T-cell (primary cell): ENCODE measurements around the gene IQCC. TPM values are rescaled to one million over a fixed set of nuclear protein-coding genes. Genes with fewer than 3 reads are reported as not detected.

Experiments used
- ATAC-seq, 4 experiments: fragments of 200-7000 bp in 3 of 4; fragments of 150-1000 bp in 1 of 4; cut with Tn5 transposase; replicated peaks in 1 of 4; 1 replicate in 3 of 4; 2 replicates in 1 of 4; pipeline ENCODE4 v1.10.0; 2021; ENCODE audit warnings: moderate library complexity in 3 of 4, mild to moderate bottlenecking in 2 of 4, moderate number of reproducible peaks in 1 of 4
- CTCF ChIA-PET, 2 donors: fragments of 300-600 bp; sonication (Branson Sonifier 250); formaldehyde crosslinking; loops; one replicate each; lab custom pipeline; 2022; ENCODE audit warnings: antibody characterized with exemption in 2 of 2; lab: Charles Lee
- POLR2A ChIA-PET, 2 donors: fragments of 300-600 bp; sonication (Branson Sonifier 250); formaldehyde crosslinking; loops; one replicate each; lab custom pipeline; 2022; ENCODE audit warnings: antibody characterized with exemption in 2 of 2; lab: Charles Lee
- DNase-seq, 35 experiments: peaks; one replicate each; pipeline versions ENCODE4 v3.0.0 to v3.0.0-alpha.2; 2013 to 2023
- H3K27ac ChIP-seq: one replicate; pipeline ENCODE4 v1.5.1; 2013; ENCODE audit warnings: low read length
- H3K27me3 ChIP-seq, 2 experiments: replicated peaks in 1 of 2; 1 replicate in 1 of 2; 2 replicates in 1 of 2; pipeline versions ENCODE4 v1.6.1 to v1.7.0; 2013; ENCODE audit warnings: low read length in 1 of 2, mixed read lengths in 1 of 2; ENCODE audit not compliant: control insufficient read depth in 2 of 2, insufficient read depth in 2 of 2; ENCODE audit errors: extremely low read depth in 1 of 2
- H3K36me3 ChIP-seq, 2 donors: 1 replicate in 1 of 2; 2 replicates in 1 of 2; pipeline versions ENCODE4 v1.6.1 to v1.7.0; 2013; ENCODE audit warnings: low read length in 1 of 2; ENCODE audit not compliant: control insufficient read depth in 2 of 2, insufficient read depth in 1 of 2; ENCODE audit errors: extremely low read depth in 1 of 2
- H3K4me1 ChIP-seq, 2 experiments: 1 replicate in 1 of 2; 2 replicates in 1 of 2; pipeline versions ENCODE4 v1.6.1 to v1.7.0; 2013; ENCODE audit warnings: low read length in 2 of 2, mixed read lengths in 1 of 2; ENCODE audit not compliant: insufficient read depth in 2 of 2, control insufficient read depth in 1 of 2; ENCODE audit errors: extremely low read depth in 1 of 2
- H3K4me3 ChIP-seq, 2 donors: 1 replicate in 1 of 2; 2 replicates in 1 of 2; pipeline versions ENCODE4 v1.5.1 to v1.7.0; 2013; ENCODE audit warnings: mild to moderate bottlenecking in 2 of 2, low read length in 1 of 2, moderate library complexity in 1 of 2; ENCODE audit not compliant: control insufficient read depth in 1 of 2; ENCODE audit errors: extremely low read depth in 1 of 2
- H3K9me3 ChIP-seq: 2 replicates; pipeline ENCODE4 v1.7.0; 2013
- H3K27ac Mint-ChIP-seq, 2 donors: one replicate each; pipeline ENCODE4 v1.8.0; 2020 to 2021; ENCODE audit warnings: mild to moderate bottlenecking in 2 of 2, mixed read lengths in 2 of 2
- H3K27me3 Mint-ChIP-seq, 2 donors: one replicate each; pipeline ENCODE4 v1.8.0; 2021 to 2022; ENCODE audit warnings: mixed read lengths in 2 of 2
- H3K36me3 Mint-ChIP-seq: one replicate; pipeline ENCODE4 v1.8.0; 2021; ENCODE audit warnings: mixed read lengths
- H3K4me1 Mint-ChIP-seq, 3 donors: one replicate each; pipeline ENCODE4 v1.8.0; 2020 to 2022; ENCODE audit warnings: mixed read lengths in 3 of 3, mild to moderate bottlenecking in 1 of 3
- H3K4me3 Mint-ChIP-seq, 3 donors: one replicate each; pipeline ENCODE4 v1.8.0; 2020 to 2022; ENCODE audit warnings: mild to moderate bottlenecking in 3 of 3, mixed read lengths in 3 of 3, moderate library complexity in 3 of 3
- H3K9me3 Mint-ChIP-seq, 3 donors: one replicate each; pipeline ENCODE4 v1.8.0; 2020 to 2022; ENCODE audit warnings: mixed read lengths in 3 of 3
- WGBS: methylation state at CpG from one replicate; pipeline ENCODE4 v1.1.5; 2013; ENCODE audit warnings: missing lambda C conversion rate; ENCODE audit not compliant: insufficient coverage; 5-methylcytosine and 5-hydroxymethylcytosine counted together
- total RNA-seq, 35 experiments: library from RNA in 6 of 35; stranded (reverse) in 6 of 35; fragments of 120-200 nt in 1 of 35; gene quantifications; one replicate each; pipeline versions ENCODE4 v1.2.1 to v1.2.4 and lab custom pipeline; 2013 to 2026

Gene IQCC
- total RNA-seq, 5 donors from 2014 or later (not counting 1 experiment from before 2014, with no cell fraction given), result 1.3 to 3.6 (median 2.3) TPM

DNA sequence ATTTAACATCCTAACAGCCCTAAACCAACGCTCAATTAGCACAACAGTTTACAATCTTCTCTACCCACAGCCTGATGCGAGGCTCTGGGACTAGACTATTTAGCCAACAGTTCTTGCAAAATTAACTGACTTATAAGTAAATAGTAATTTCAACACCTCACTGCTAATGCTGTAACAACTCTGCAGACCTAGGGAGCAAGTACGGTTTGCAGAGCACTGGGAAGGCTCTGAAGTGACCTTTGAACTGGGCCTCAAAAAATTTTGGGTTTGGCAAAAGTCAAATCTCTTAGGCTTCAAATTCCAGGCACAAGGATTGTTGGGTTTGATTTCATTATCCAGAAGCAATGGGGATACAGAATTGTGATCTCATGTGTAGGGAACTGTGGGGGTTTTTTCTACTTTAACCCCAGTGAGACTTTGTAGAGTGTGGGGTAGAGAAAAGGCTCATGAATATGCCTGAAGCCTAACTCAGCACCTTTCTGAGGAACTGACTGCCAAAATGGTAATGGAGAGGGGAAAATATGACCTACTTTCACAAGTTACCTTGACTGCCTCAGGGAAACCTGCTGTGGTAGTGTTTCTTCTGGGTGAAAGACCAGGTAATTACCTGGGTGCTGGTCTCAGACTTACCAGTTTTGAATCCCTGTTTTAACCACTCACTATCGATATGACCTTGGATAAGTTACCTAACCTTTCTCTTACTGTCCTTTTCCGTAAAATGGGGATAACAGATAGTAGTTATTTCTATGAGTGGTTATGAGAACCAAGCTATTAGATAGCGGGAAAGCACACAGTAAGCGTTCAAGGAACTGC is 26.9 kb upstream of the IQCC start:
- DNase-seq, result no peak

DNA sequence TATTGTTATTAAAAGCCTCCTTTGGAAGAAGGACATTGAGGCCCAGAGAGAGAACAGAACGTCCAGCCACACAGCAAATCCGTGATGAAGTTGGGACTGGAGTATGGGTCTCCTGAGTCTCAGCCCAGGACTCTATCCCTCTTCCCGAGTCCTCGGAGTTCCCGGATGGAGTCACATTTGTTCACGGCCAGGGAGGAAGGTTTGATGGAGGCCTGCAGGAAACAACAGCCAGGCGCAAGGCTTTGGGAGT is 26.4 kb upstream of the IQCC start:
- Mint-ChIP-seq H3K9me3 (no peaks in the 10 kb centered on the region), H3K4me3 (peak overlapping the region; percentile 87 to 93 (median 90)), H3K27ac (peak overlapping the region; percentile 94 to 95), H3K27me3 (no peaks in the 10 kb centered on the region), H3K36me3 (peaks cover 22% of the 10 kb centered on the region), H3K4me1 (peaks cover 34 to 40% (median 36%) of the 10 kb centered on the region in 3 donors)
- Histone ChIP-seq H3K4me3 (peak overlapping the region; percentile 58 to 91), H3K36me3 (peaks cover 8 to 18% of the 10 kb centered on the region in 2 donors), H3K4me1 (peaks cover 7 to 35% of the 10 kb centered on the region in 2 experiments), H3K27ac (peak overlapping the region; percentile 65), H3K9me3 (no peaks in the 10 kb centered on the region), H3K27me3 (no peaks in the 10 kb centered on the region)
- CTCF ChIA-PET, result interaction anchor here (0.5 to 0.6 kb wide), 2 partner anchors 70 to 748 kb away, joined by 3 to 4 read pairs; no protein-coding TSS in a partner anchor
- DNase-seq (no peak), ATAC-seq (no peak)
- 22% methylated on average over 7 of the region's 7 CpGs for WGBS
- POLR2A ChIA-PET, result interaction anchor here (0.6 to 1.0 kb wide), 4 partner anchors 71 to 157 kb away, joined by 3 to 17 read pairs (median 4); partner anchors contain the start of genes KPNA6 (in 1 of the 2) and MARCKSL1 (in 1 of the 2)

More for the DNA sequence above, 26.9 kb upstream of the IQCC start:
- Mint-ChIP-seq H3K27me3 (no peaks in the 10 kb centered on the region), H3K36me3 (peaks cover 18% of the 10 kb centered on the region), H3K9me3 (no peaks in the 10 kb centered on the region), H3K4me1 (peaks cover 31 to 37% (median 32%) of the 10 kb centered on the region in 3 donors), H3K27ac (peak overlapping the region; percentile 94 to 95), H3K4me3 (peak overlapping the region; percentile 87 to 93 (median 90))
- no peaks in the 10 kb centered on the region for H3K27me3 ChIP-seq
- peaks cover 4 to 15% of the 10 kb centered on the region in 2 donors for H3K36me3 ChIP-seq
- ATAC-seq, result no peak
- H3K9me3 ChIP-seq, result no peaks in the 10 kb centered on the region
- peaks cover 7 to 35% of the 10 kb centered on the region in 2 experiments for H3K4me1 ChIP-seq
- CTCF ChIA-PET, result no interaction called here
- peak overlapping the region; percentile 65 for H3K27ac ChIP-seq
- H3K4me3 ChIP-seq, result peak overlapping the region in 1 of 2 donors; percentile 91
- 73% methylated on average over 3 of the region's 7 CpGs for WGBS
- POLR2A ChIA-PET, result interaction anchor here (0.6 to 1.0 kb wide), 4 partner anchors 70 to 158 kb away, joined by 3 to 17 read pairs (median 4); partner anchors contain the start of genes KPNA6 (in 1 of the 2) and MARCKSL1 (in 1 of the 2)

DNA sequence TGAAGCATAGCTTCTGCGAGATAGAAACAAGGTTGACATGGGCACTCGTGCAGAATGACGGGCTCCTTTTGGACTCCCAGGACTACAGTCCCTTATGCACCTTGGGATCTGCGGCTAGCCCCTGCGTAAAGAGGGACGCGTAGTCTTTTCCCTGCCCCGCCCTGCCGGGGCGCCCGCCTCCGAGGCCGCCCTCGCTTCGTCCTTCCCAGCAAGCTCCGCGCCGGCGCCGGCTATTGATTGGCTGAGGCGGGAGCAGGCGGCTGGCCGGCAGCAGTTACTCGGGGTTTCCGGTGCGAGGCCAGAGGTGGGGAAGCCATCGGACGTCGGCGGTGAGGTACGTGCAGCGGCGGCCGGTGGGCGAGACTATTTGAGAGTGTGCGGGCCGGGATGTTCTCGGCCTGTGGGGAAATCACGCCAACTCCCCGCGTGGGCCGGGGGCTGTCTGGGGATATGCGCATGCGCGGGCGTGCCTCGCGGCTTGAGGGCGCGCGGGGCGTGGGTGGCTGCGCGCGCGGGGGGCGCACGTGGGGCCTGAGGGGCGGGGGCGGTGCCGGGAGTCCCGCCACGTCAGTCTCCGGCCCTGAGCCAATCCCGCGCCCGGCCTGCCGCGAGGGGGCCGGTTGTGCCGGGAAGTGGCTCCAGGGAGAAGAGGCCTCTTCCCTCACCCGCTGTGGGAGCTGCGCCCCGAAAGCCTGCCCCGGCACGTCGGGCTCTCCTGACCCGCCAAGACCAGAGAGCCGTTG is 25.9 kb upstream of the IQCC start, which contains the start of gene TXLNA:
Gene TXLNA (plus strand): TSS at position 233 of the 743 bp plus-strand sequence. CDS start 671 bp downstream, outside the sequence.
- POLR2A ChIA-PET, result interaction anchor here (0.6 to 1.0 kb wide), 5 partner anchors 71 to 210 kb away, joined by 3 to 17 read pairs (median 3); partner anchors contain the start of genes KPNA6 (in 1 of the 2) and MARCKSL1 (in 1 of the 2)
- Histone ChIP-seq H3K27me3 (no peaks in the 10 kb centered on the region), H3K27ac (peak within 1 kb of the TSS; percentile 65), H3K4me3 (peak within 1 kb of the TSS; percentile 86 to 91), H3K36me3 (peaks cover 12 to 23% of the 10 kb centered on the region in 2 donors), H3K4me1 (peaks cover 7 to 37% of the 10 kb centered on the region in 2 experiments), H3K9me3 (no peaks in the 10 kb centered on the region)
- Mint-ChIP-seq H3K27ac (peak within 1 kb of the TSS; percentile 94 to 95), H3K9me3 (no peaks in the 10 kb centered on the region), H3K27me3 (no peaks in the 10 kb centered on the region), H3K4me3 (peak within 1 kb of the TSS; percentile 87 to 93 (median 90)), H3K4me1 (peaks cover 39 to 44% (median 41%) of the 10 kb centered on the region in 3 donors), H3K36me3 (peaks cover 23% of the 10 kb centered on the region)
- DNase-seq, result peak; percentile 56 to 91 (median 78)
- ATAC-seq, result peak; percentile 89 to 92 (median 90)
- under 1% methylated on average over 76 of the region's 79 CpGs for WGBS
- CTCF ChIA-PET, result interaction anchor here (0.5 to 0.6 kb wide), 2 partner anchors 69 to 748 kb away, joined by 3 to 4 read pairs; no protein-coding TSS in a partner anchor

DNA sequence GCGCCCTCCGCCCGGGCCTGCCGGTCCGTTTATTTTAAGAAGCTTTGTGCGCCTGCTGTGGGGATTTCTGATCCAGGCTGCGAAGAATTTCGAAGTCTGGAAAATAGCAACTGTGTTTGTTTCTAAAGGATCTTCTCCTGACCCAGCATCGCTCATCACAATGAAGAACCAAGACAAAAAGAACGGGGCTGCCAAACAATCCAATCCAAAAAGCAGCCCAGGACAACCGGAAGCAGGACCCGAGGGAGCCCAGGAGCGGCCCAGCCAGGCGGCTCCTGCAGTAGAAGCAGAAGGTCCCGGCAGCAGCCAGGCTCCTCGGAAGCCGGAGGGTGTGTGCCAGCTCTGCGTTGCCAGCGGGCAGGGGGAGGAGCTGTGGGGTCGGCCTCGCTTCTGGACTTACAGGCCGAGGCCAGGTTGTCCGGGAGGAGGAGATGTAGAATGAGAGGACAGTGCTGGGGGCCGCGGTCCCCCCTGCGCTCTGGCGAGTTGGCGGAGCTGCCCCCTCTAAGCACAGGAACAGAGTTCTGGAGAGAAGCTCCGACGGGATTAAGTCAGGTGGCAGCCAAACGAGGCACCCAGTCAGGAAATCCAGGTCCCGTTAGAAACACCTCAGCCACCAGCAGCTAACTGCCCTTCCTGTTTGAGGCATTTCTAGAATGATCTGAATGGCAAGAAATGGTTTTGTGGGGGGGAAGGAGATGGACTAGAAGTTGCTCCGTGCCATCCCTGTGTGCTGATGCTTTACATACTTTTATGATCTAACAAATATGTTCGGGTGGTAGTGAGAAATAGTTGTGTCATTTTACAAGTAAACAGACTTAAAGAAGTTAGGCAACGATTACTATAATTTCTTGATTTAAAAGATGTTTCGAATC is 25.0 kb upstream of the IQCC start:
- 1% methylated on average over 16 of the region's 36 CpGs for WGBS
- Histone ChIP-seq H3K9me3 (no peaks in the 10 kb centered on the region), H3K27ac (peak overlapping the region; percentile 65), H3K36me3 (peaks cover 8 to 28% of the 10 kb centered on the region in 2 donors), H3K27me3 (no peaks in the 10 kb centered on the region), H3K4me3 (peak overlapping the region; percentile 86 to 91), H3K4me1 (peaks cover 7 to 39% of the 10 kb centered on the region in 2 experiments)
- Mint-ChIP-seq H3K27ac (peak overlapping the region; percentile 58 to 80), H3K27me3 (no peaks in the 10 kb centered on the region), H3K4me3 (peak overlapping the region; percentile 87 to 93 (median 90)), H3K9me3 (no peaks in the 10 kb centered on the region), H3K4me1 (peaks cover 44 to 46% (median 45%) of the 10 kb centered on the region in 3 donors), H3K36me3 (peaks cover 28% of the 10 kb centered on the region)
- ATAC-seq (no peak), DNase-seq (peak in 11 of 35 experiments; percentile 2 to 43 (median 17))
- ChIA-PET POLR2A (interaction anchor here in 1 of 2 donors (0.6 kb wide), 1 partner anchor 209 kb away, joined by 3 read pairs; no protein-coding TSS in a partner anchor), CTCF (no interaction called here)

DNA sequence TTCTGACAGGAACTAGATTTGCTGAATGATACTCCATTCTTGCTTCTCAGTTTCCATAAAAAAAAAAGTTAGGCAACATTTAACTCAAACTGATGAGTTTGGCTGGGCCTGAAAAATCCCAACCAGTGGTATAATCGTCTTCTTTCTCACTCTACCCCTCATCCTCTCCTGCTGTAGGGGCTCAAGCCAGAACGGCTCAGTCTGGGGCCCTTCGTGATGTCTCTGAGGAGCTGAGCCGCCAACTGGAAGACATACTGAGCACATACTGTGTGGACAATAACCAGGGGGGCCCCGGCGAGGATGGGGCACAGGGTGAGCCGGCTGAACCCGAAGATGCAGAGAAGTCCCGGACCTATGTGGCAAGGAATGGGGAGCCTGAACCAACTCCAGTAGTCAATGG is 24.4 kb upstream of the IQCC start:
- no peak for ATAC-seq
- Histone ChIP-seq H3K4me1 (peaks cover 7 to 39% of the 10 kb centered on the region in 2 experiments), H3K36me3 (peaks cover 7 to 31% of the 10 kb centered on the region in 2 donors), H3K27ac (peak overlapping the region; percentile 65), H3K4me3 (peak overlapping the region; percentile 86 to 91), H3K9me3 (no peaks in the 10 kb centered on the region), H3K27me3 (no peaks in the 10 kb centered on the region)
- ChIA-PET CTCF (no interaction called here), POLR2A (no interaction called here)
- H3K4me1 Mint-ChIP-seq, result peaks cover 47 to 48% (median 48%) of the 10 kb centered on the region in 3 donors
- no peak for DNase-seq
- H3K36me3 Mint-ChIP-seq, result peaks cover 30% of the 10 kb centered on the region
- H3K27me3 Mint-ChIP-seq, result no peaks in the 10 kb centered on the region
- H3K27ac Mint-ChIP-seq, result peak overlapping the region; percentile 58 to 63
- 89% methylated on average over 8 of the region's 9 CpGs for WGBS
- no peaks in the 10 kb centered on the region for H3K9me3 Mint-ChIP-seq
- H3K4me3 Mint-ChIP-seq, result peak overlapping the region; percentile 87 to 93 (median 90)
